ENCODE measurements around the gene CERS2. TPM values are rescaled to one million over a fixed set of nuclear protein-coding genes. Genes with fewer than 3 reads are reported as not detected.
A peak's percentile ranks its signal among the peaks of the same experiment; 100 is the strongest.

The CERS2 gene
- total and polyA plus RNA-seq, 11 donors: 51.7 to 113 (median 76.1) TPM

- peak in 1 of 4 donors; percentile 26 for ATAC-seq
- no peak for TF ChIP-seq POLR2A (IDR thresholded peaks at IDR 0.05)
- peak; percentile 53 to 74 (median 64) for TF ChIP-seq CTCF (IDR thresholded peaks at IDR 0.05)
- intact Hi-C loops (cut with DNase I): loop anchor here in 1 of 10 donors (10.0 kb wide), 1 partner anchor 48 kb away; the partner anchor contains the start of gene ARNT
These were observed 52.1 kb downstream of the CERS2 start for GRCh38 chr1:150922519-150922975.

GRCh38 chr1:150917387-150917786 lies 57.2 kb downstream of the CERS2 start:
- TF ChIP-seq POLR2A (IDR thresholded peaks at IDR 0.05) (no peak), CTCF (IDR thresholded peaks at IDR 0.05) (no peak)
- DNase-seq: no peak
- Histone ChIP-seq H3K4me1 (peaks cover 0 to 3% (median 0%) of the 10 kb centered on the region in 12 donors), H3K27ac (no peak overlapping the region), H3K4me3 (no peak overlapping the region), H3K36me3 (no peaks in the 10 kb centered on the region), H3K9me3 (no peaks in the 10 kb centered on the region), H3K27me3 (no peaks in the 10 kb centered on the region)
- intact Hi-C loops (cut with DNase I): no loop called here
- WGBS, 4 donors: 87 to 91% (median 89%) methylated on average over 7 of the region's 7 CpGs
- ATAC-seq: no peak

More at GRCh38 chr1:150922519-150922975, 52.1 kb downstream of the CERS2 start:
- Histone ChIP-seq H3K27ac (no peak overlapping the region), H3K36me3 (peaks cover 0 to 2% (median under 1%) of the 10 kb centered on the region in 9 donors), H3K9me3 (no peaks in the 10 kb centered on the region), H3K4me3 (no peak overlapping the region), H3K27me3 (no peaks in the 10 kb centered on the region), H3K4me1 (peaks cover 0 to 21% (median 8%) of the 10 kb centered on the region in 12 donors)
- 47 to 52% (median 49%) methylated on average over 2 of the region's 2 CpGs for WGBS, 4 donors
- DNase-seq: peak in 4 of 5 donors; percentile 44 to 67 (median 56)

Other genes starting within 250 kb of the CERS2 start
- gene CTSS, start 209.1 kb downstream of the CERS2 start, total RNA-seq: 100 to 1,000 TPM in 2 of 9 donors, 10 to 100 TPM in 5, 1 to 10 TPM in 2; 5.8 to 306 (median 16.9) TPM
- 10 to 100 TPM in 1 of 2 donors, 1 to 10 TPM in 1; 3.9 to 10.2 TPM for gene CTSS, start 209.1 kb downstream of the CERS2 start, polyA plus RNA-seq
- gene CTSK, start 166.6 kb downstream of the CERS2 start, total RNA-seq: 10 to 100 TPM in 2 of 9 donors, 1 to 10 TPM in 7; 2.1 to 17.9 (median 6.1) TPM
- gene CTSK, start 166.6 kb downstream of the CERS2 start, polyA plus RNA-seq: 1 to 10 TPM; 2.1 to 2.4 TPM
- 10 to 100 TPM; 22.2 to 45.0 (median 32.0) TPM for gene ARNT, start 98.2 kb downstream of the CERS2 start, total RNA-seq
- gene ARNT, start 98.2 kb downstream of the CERS2 start, polyA plus RNA-seq: 10 to 100 TPM; 10.3 to 18.2 TPM
- gene CTXND2, start 87.7 kb downstream of the CERS2 start, total RNA-seq: not detected
- not detected for gene CTXND2, start 87.7 kb downstream of the CERS2 start, polyA plus RNA-seq
- 10 to 100 TPM; 12.5 to 28.0 (median 17.5) TPM for gene SETDB1, start 48.5 kb downstream of the CERS2 start, total RNA-seq
- 10 to 100 TPM; 12.7 to 12.9 TPM for gene SETDB1, start 48.5 kb downstream of the CERS2 start, polyA plus RNA-seq
- gene ANXA9, start 7.5 kb upstream of the CERS2 start, total RNA-seq: 1 to 10 TPM in 1 of 9 donors, under 1 TPM in 3, not detected in 5; 0.12 to 2.0 (median 0.35) TPM
- gene ANXA9, start 7.5 kb upstream of the CERS2 start, polyA plus RNA-seq: under 1 TPM in 1 of 2 donors, not detected in 1; 0.19 TPM
- gene MINDY1, start 32.1 kb upstream of the CERS2 start, total RNA-seq: 10 to 100 TPM; 37.6 to 98.4 (median 54.2) TPM
- gene MINDY1, start 32.1 kb upstream of the CERS2 start, polyA plus RNA-seq: 10 to 100 TPM; 18.5 to 20.4 TPM
- 10 to 100 TPM; 32.5 to 65.3 (median 42.0) TPM for gene PRUNE1, start 33.6 kb upstream of the CERS2 start, total RNA-seq
- 10 to 100 TPM; 15.1 to 22.8 TPM for gene PRUNE1, start 33.6 kb upstream of the CERS2 start, polyA plus RNA-seq
- under 1 TPM in 7 of 9 donors, not detected in 2; 0.09 to 0.59 (median 0.38) TPM for gene BNIPL, start 61.8 kb upstream of the CERS2 start, total RNA-seq
- gene BNIPL, start 61.8 kb upstream of the CERS2 start, polyA plus RNA-seq: under 1 TPM; 0.07 to 0.65 TPM
- 10 to 100 TPM in 3 of 9 donors, 1 to 10 TPM in 6; 7.1 to 14.2 (median 8.0) TPM for gene C1orf56, start 72.9 kb upstream of the CERS2 start, total RNA-seq
- 1 to 10 TPM; 6.3 to 7.5 TPM for gene C1orf56, start 72.9 kb upstream of the CERS2 start, polyA plus RNA-seq
- gene CDC42SE1, start 84.8 kb upstream of the CERS2 start, total RNA-seq: 10 to 100 TPM; 21.7 to 65.9 (median 28.2) TPM
- 10 to 100 TPM; 20.3 to 37.8 TPM for gene CDC42SE1, start 84.8 kb upstream of the CERS2 start, polyA plus RNA-seq
- 10 to 100 TPM in 7 of 9 donors, 1 to 10 TPM in 2; 4.8 to 54.1 (median 20.5) TPM for gene MLLT11, start 85.6 kb upstream of the CERS2 start, total RNA-seq
- gene MLLT11, start 85.6 kb upstream of the CERS2 start, polyA plus RNA-seq: 10 to 100 TPM in 1 of 2 donors, 1 to 10 TPM in 1; 5.4 to 23.4 TPM
- gene GABPB2, start 95.9 kb upstream of the CERS2 start, total RNA-seq: 10 to 100 TPM in 8 of 9 donors, 1 to 10 TPM in 1; 5.9 to 15.2 (median 11.7) TPM
- 1 to 10 TPM; 4.6 to 8.9 TPM for gene GABPB2, start 95.9 kb upstream of the CERS2 start, polyA plus RNA-seq
- gene SEMA6C, start 171.8 kb upstream of the CERS2 start, total RNA-seq: 10 to 100 TPM; 36.4 to 97.1 (median 50.8) TPM
- gene SEMA6C, start 171.8 kb upstream of the CERS2 start, polyA plus RNA-seq: 10 to 100 TPM; 16.4 to 85.0 TPM
- 1 to 10 TPM in 6 of 9 donors, under 1 TPM in 3; 0.49 to 7.9 (median 1.3) TPM for gene TNFAIP8L2, start 181.8 kb upstream of the CERS2 start, total RNA-seq
- 1 to 10 TPM; 1.6 to 2.0 TPM for gene TNFAIP8L2, start 181.8 kb upstream of the CERS2 start, polyA plus RNA-seq
- gene LYSMD1, start 191.1 kb upstream of the CERS2 start, total RNA-seq: 10 to 100 TPM; 10.1 to 26.8 (median 13.0) TPM
- 10 to 100 TPM in 1 of 2 donors, 1 to 10 TPM in 1; 6.8 to 14.7 TPM for gene LYSMD1, start 191.1 kb upstream of the CERS2 start, polyA plus RNA-seq
- 10 to 100 TPM; 11.5 to 28.4 (median 17.5) TPM for gene SCNM1, start 191.3 kb upstream of the CERS2 start, total RNA-seq
- 10 to 100 TPM; 33.0 to 44.4 TPM for gene SCNM1, start 191.3 kb upstream of the CERS2 start, polyA plus RNA-seq
- under 1 TPM in 3 of 9 donors, not detected in 6; 0.37 to 0.61 (median 0.50) TPM for gene TMOD4, start 201.1 kb upstream of the CERS2 start, total RNA-seq
- not detected for gene TMOD4, start 201.1 kb upstream of the CERS2 start, polyA plus RNA-seq
- gene VPS72, start 215.4 kb upstream of the CERS2 start, total RNA-seq: 10 to 100 TPM; 29.6 to 49.1 (median 38.1) TPM
- gene VPS72, start 215.4 kb upstream of the CERS2 start, polyA plus RNA-seq: 10 to 100 TPM; 31.2 to 41.6 TPM
- gene PIP5K1A, start 223.7 kb upstream of the CERS2 start, total RNA-seq: 10 to 100 TPM; 28.1 to 48.8 (median 37.0) TPM
- 10 to 100 TPM; 20.5 to 26.1 TPM for gene PIP5K1A, start 223.7 kb upstream of the CERS2 start, polyA plus RNA-seq

Data from heart left ventricle (tissue), 16 donors.